HG03575 (cell line): ENCODE results near the gene UBL4A.
"Not testable (repeated sequence)": the region's sequence is repeated elsewhere in the genome, so short reads cannot be mapped to it uniquely, and the experiment has no call there.

Source experiments
- ATAC-seq: cut with Tn5 transposase; IDR thresholded peaks from one replicate; pipeline ENCODE4 v1.9.1; 2021; ENCODE audit not compliant: unreplicated experiment, insufficient number of reproducible peaks, low FRiP score; ENCODE audit errors: extremely low read depth

The UBL4A gene

DNA sequence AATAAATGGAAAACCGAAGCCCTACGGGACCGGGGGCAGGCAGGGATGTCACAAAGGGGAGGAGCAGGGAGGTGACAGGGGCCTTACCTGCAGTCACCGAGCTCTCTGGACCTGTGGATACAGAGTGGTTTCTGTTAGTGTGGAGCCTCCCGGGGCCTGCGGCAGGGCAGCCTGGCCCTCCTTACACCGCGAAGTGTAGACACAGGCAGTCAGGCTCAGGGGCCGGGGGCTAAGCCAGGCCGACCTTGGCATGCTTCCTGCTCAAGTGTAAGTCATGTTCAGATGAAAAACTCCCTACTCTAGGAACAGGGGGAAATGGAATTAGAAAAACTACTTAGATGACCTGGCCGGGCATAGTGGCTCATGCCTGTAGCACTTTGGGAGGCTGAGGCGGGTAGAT lies 25.3 kb upstream of the UBL4A start:
- no peak for ATAC-seq

DNA sequence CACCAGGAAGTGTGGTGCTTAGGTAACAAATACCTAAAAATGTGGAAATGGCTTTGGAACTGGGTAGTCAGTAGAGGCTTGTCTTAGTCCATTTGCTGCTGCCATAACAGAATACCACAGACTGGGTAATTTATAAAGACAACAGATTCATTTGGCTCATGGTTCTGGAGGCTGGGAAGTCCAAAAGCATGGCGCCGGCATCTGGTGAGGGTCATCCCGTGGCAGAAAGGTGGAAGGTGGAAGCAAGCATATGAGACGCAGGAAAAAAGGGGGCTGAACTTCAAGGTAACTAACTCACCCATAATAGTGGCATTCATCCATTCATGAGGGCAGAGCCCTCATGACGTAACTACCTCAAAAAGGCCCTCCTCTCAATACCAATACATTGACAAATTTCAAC lies 23.0 kb upstream of the UBL4A start:
- ATAC-seq: no peak

DNA sequence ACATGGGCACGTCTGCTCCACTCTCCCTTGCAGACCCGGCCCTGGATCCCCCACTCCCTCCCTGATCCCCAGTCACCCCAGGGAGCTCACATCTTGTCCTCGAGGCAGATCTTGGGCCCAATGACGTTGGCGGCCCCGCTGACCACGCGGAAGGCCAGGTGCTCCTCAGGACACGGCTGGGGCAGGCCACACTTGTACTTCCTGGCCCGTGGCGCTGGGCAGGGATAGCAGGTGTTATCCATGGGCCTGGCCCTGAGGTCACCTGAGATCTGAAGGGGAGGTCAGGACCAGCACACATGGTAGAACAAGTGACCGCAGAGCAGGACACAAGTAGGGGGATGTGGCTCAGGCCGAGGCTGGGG lies 21.9 kb upstream of the UBL4A start:
- no peak for ATAC-seq

DNA sequence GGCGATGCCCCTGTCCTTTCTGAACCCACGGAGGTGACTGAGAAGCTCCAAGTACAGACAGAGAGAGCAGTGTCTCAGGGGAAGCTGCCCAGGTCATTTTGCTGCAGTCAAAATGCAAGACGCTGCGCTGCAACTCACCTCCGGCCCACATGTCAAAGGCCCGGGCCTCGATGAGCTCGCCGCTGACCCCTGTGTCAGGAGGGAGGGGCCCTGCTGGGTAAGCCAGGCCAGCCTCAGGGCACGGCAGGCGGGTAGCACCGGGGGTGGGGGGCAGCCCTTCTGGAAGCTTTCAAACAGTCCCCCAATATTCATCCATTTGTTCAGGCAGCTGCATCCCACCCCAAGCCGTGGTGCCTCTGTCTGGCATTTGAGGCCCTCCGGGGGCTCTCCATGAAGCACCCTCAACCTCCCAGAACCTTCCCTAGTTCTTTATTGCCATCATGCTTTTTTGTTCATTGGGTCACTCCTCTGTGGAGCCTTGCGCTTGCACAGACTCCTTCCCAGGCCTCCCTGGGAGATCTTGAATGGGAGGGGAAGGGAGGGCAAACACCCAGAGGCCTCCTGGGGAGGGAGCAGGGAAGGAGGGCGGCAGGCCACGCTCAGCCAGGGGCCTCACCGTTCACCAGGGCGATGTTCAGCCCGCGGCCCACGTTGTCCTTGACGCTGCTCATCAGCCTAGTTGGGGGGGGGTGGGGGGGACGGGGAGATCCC lies 21.4 kb upstream of the UBL4A start:
- ATAC-seq: no peak

DNA sequence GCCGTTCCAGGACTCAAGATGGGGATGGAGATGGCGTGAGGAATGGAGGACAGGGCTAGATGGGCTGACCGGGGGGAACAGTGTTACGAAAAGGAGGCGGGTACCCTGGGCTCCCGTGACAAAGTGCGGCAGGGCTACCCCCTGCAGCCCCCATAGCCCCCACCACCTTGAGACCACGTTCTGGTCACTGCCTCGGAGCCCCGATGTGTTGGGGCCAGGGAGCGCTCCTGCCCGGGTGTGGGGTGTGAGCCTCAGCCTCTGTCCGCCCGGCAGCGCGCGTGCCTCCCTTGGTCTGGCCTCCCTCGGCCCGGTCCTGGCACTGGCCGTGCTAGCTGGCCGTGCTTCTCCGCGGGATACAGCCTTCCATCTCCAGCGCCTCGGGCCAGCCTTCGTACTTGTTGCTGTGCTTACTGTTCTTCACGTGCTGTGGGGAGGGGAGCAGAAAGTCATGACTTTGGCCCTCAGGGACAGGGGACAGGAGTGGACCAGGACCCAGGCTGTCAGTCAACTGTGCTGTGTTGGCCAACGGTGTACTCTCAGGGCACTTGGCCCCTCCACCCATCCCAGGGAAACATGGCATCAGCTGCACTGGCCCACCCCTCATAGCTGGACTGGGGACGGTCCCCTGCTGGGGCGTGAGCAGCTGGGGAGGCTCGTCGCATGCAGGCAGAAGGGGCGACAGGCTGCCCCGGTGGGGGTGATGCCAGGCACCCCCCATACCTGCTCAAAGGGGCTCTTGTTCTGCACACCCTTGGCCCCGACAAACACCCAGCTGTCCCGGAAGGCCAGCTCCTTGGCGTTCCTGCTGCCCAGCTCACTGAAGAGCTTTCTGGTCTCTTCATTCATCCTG lies 20.3 kb upstream of the UBL4A start:
- no peak for ATAC-seq

DNA sequence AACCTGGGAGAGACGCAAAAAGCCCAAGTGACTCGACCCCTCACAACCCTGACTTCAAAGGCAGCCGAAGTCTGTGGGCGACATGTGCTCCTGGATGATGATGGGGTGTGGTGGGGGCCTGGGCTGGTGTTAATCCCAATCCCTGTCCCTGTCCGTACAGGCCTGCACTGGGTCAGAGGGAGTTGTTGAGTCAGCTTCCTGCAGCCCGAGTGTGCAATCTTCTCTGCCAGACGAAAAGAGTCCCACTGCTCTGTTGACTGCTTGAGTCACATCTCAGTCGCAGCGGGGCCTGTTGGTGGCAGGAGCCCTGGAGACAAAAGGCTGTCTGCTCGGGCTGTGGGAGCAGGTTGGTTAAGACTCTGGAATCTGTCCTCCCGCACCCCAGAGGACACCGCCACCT lies 19.3 kb upstream of the UBL4A start:
- no peak for ATAC-seq

DNA sequence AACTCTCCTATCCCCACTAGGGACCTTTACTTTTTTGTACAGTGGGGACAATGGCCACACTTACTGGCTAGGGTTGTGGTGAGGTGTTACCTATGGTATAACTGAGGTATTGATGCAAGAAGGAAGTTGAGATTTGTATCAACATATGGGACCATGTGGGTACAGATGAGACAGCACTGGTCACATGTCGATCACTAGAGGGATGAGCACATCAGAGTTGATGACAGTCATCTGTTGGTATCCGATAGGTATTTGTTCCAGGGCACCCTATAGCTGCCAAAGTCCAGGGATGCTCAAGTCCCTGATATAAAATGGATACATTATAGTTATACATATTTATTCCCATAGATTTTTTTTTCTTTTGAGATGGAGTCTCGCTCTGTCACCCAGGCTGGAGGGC lies 16.6 kb upstream of the UBL4A start:
- no peak for ATAC-seq

DNA sequence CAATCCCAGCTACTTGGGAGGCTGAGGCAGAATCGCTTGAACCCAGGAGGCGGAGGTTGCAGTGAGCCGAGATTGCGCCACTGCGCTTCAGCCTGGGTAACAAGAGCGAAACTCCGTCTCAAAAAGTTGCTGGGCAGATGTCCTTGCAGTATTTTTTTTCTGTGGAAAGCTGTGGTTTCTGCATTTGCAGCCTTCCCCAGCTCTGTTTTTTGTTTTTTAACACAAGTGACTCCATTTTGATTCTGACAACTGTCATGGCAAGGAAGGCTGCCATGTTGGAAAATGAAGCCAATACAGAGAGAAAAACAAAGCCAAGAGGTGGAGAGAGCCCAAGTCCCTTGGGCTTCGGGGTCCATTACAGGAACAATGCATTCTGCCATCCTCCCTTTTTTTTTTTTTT lies 15.7 kb upstream of the UBL4A start:
- no peak for ATAC-seq

DNA sequence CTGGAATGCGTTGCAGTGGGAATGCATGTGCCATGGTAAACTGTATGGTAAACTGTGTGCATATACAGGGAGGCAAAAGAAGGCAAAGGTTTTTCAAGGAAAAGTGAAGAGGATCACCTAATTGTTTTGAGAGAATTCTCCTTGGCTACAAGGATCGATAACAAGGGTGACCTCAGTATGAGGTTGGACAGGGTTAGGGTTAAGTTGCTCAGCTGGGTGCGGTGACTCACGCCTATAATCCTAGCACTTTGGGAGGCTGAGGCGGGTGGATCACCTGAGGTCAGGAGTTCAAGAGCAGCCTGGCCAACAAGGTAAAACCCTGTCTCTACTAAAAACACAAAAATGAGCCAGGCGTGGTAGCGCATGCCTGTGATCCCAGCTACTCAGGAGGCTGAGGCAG lies 15.0 kb upstream of the UBL4A start:
- not testable (repeated sequence) for ATAC-seq

DNA sequence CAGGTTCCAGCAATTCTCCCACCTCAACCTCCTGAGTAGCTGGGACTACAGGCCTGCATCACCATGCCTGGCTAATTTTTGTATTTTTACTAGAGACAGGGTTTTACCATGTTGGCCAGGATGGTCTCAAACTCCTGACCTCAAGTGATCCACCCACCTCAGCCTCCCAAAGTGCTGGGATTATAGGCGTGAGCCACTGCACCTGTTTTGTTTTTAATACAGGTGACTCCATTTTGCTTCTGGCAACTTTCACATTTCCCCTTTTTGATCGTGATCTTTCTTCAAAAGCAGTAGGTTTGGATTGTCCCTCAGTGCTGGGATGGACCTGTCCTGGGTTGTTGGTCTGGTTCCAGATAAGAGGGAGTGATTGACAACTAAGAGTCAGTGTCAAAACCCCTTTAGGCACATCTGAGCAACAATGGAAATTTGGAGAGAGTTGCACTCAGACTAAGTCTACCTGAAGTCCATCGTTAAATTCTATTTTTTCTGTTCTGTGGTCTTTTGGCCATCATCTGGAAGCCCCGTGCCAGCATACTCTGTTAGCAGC lies 10.2 kb upstream of the UBL4A start:
- not testable (repeated sequence) for ATAC-seq

DNA sequence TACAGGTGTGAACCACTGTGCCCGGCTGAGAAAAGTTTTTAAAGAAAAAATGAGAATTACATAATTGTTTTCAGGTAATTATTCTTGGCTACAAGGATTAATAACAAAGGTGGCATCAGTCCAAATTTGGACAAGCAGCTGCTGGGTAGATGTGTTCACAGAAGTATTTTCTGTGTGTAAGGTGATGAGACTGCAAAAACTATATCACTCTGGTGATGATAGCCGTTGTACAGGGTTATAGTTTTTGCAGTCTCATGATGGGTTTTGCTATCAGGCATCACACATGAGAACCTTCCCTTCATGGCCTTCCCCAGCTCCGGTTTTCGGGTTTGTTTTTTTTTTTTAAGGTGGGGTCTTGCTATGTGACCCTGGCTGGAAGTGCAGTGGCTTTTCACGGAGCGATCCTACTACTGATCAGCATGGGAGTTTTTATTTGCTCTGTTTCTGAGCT lies 9.1 kb upstream of the UBL4A start:
- no peak for ATAC-seq

DNA sequence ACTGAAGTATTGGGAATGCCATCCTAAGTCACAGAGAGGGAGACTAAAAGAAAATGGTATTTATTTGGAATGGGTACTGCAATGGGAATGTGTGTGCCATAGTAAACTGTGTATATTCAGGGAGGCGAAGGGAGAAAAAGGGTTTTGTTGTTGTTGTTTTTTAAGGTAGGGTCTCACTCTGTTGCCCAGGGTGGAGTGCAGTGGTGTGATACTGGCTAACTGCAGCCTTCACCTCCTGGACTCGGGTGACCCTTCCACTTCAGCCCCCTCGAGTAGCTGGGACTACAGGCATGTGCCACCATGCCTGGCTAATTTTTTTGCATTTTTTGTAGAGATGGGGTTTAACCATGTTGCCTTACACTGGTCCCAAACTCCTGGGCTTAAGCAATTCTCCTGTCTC lies 8.3 kb upstream of the UBL4A start:
- ATAC-seq: no peak

DNA sequence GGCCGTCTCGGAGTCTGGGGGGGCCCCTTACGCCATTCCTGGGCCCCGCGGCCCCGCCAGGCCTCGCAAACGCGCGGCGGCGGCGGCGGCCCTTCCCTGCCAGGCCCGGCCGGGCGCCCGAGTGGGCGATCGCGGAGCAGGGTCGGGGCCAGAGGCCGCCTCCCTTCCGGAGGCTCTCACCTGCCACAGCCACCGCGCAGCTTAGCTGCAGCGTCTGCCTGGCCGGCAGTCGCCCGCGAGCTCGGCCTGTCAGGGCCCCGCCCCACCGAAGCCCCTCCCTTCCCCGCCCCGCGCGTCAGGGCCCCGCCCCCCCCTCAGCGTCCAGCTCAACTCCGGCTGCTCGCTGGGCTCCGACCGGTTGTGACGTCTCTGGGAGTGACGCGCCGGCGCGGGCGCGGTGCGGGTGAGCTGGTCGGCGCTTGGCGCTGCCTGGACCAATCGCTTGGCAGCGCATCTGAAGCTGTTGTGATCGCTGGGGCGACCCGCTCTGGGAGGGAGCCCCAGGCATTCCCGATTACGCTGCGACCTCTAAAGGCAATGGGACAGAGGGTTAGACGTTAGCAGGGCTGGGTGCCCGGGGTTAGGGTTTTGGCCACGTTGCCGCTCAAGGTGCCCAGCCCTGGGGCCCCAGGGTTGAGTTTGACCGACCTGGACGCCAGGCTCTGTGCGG lies 4.1 kb upstream of the UBL4A start, which contains the start of gene SLC10A3:
Gene SLC10A3 (minus strand): TSS at position 216 of the 670 bp plus-strand sequence. CDS start 1,689 bp downstream, outside the sequence.
- peak; percentile 33 for ATAC-seq

DNA sequence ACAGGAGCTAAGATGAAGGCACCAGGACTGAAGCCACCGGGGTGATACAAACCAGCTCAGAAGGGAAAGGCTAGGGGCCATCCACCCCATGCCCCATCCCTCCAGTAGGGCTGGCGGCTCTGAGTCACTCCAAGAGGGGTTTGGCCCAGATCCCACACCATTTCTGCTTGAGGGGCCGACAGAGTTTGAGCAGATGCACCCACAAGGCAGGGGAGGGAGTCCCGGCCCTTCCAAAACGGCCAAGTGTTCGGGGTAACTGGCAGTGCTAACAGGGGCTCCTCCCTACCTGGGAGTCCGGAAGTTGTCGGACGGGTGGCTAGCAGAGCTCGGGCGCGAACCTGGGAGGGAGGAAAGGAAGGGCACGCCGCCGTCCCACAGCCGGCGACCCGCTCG lies 3.6 kb upstream of the UBL4A start:
- peak; percentile 8 for ATAC-seq

DNA sequence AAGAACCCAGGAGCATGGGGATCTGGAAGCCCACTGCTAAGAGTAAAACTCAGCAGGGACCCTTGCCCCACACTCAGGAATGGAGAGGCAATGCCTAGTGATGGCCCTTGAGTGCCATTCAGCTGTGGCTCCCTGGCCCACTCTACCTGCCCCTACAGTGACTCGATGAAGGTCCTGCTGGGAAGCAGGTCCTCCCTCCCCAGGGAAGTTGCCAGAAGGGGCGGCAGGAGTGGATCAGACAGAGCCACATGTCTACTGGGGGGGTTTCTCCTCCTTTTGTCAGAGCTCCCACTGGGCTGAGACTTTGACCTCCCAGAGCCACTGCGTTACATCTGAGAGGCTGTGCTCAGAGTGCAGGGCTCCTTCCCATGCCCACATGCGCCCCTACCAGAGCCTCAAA lies 2.8 kb upstream of the UBL4A start:
- no peak for ATAC-seq

DNA sequence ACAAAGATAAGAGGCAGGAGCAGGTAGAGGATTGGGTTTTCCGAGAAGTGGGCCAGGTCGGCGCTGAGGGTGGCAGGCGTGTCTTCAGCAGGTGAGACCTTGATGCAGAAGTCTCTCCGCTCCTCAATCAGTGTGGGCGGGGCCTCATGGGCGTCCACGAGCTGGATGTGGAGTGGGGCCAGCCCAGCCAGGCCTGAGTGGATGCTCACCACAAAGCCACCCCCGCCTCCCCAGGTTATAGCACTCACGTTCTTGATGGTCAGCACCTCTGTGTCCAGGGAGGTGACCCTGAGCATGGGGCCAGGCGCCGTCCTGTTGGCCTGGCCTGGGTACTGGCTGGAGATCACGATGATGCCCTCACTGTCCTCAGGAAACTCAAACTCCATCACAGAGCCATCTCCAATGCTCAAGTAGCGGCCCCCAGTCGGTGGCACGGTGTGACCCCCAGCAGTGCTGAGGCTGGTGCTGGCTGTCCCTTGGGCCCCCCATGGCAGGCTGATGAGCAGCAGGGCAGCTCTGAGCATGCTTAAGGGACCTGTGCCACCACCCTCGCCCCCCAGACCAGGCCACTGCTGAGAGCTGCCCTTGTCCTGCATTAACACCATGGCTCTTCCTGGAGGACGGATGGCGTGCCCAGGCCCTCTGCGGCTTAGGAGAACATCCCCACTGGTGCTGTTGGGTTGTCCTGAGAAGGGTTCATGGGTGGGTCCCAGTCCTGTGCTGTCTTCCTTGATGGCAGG lies 2.1 kb upstream of the UBL4A start:
- ATAC-seq: no peak

DNA sequence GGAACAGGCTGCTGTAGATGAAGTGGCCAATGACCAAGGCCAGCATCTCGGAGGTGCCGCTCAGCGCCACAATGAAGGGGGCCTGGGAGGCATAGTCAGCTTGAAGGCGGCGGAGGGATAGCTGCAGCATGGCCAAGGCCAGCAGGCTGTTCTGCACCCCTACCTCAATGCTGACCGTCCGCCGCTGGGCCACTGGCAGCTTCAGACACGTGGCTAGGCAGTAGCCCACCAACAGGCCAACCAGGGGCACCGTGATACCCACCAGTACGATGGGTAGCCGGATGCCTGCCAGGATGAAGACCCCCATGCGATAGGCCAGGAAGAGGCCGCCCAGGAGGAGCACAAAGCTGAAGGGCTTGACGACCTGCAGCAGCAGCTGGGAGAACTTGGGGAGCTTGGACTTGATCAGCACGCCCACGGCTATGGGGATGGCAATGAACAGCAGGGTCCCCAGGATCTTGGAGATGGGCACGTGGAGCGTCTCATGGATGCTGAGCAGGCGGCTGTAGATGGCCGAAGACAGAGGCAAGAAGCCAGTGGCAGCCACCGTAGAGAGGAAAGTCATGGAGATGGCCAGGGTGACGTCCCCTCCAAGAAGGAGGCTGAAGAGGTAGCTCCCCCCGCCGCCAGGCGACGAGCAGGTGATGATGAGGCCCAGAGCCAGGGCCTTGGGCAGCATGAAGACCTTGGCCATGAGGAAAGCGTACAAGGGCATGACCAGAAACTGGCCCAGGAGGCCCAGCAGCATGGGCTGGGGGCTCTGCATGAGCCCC lies 1.3 kb upstream of the UBL4A start:
- no peak for ATAC-seq

DNA sequence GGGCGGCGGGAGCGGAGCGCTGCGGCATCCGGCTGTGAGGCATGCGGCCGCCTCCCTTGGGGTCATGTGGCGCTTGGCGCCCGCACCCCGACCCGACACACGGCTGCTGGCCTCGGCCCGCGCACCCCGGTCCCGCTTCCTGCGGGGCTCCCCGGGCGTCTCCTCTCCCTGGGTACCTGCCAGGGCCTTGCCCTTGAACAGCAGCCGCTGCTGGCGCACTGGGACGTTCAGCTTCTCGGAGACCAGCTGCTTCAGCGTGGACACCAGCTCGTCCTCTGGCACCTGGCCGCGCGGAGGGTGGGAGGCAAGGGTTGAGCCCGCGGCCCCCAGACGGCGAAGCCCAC lies 391 bp downstream of the UBL4A start:
- no peak for ATAC-seq
